GM12891 (cell line): ENCODE results near the gene RARB.

Source experiments
- POLR2A ChIP-seq: IDR thresholded peaks from 2 replicates; pipeline ENCODE4 v1.6.1; 2011; ENCODE audit warnings: low read depth, low read length, control low read depth
- SPI1 ChIP-seq: IDR thresholded peaks from 2 replicates; pipeline ENCODE4 v1.6.1; 2011; ENCODE audit warnings: low read depth, low read length, control low read depth
- TAF1 ChIP-seq: IDR thresholded peaks from 2 replicates; pipeline ENCODE4 v1.6.1; 2011; ENCODE audit warnings: low read depth, low read length, control low read depth

- TF ChIP-seq SPI1, result no peak
- TF ChIP-seq TAF1, result no peak
- no peak for TF ChIP-seq POLR2A
These were observed 148.9 kb downstream of the RARB start for GRCh38 chr3:25576831-25577454.
